Measurements from ENCODE around the gene APOL4.
A peak's percentile ranks its signal among the peaks of the same experiment; 100 is the strongest.
"Not testable (repeated sequence)": the region's sequence is repeated elsewhere in the genome, so short reads cannot be mapped to it uniquely, and the experiment has no call there.

Gene APOL4

GRCh38 chr22:36231051-36231450 is 29.4 kb upstream of the APOL4 start:
- not testable (repeated sequence) for DNase-seq (ENCODE audit: low spot score)

DNA sequence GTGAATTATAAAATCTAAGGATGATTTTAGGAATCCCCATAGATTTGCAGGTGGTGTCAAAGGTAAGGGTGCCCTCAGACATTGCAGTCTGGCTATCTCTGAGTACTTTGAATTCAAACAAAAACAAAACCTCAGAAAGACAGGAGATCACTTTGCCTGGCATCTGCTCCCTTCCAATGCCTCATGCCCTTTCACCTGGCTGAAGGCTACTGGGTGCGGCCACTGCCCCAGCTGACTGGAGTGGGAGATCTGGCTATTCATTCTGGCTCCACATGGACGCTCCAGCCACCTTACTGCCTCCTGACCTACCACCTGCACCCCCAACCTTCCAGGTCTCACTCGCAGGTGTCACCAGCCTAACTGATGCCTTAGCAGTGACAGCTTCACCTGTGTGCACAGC is 28.0 kb upstream of the APOL4 start:
- not testable (repeated sequence) for DNase-seq (ENCODE audit: low spot score)

- no peak for DNase-seq (ENCODE audit: low spot score)
Measured at GRCh38 chr22:36228944-36229343, 27.3 kb upstream of the APOL4 start.

GRCh38 chr22:36228369-36228768 is 26.8 kb upstream of the APOL4 start:
- DNase-seq (ENCODE audit: low spot score), result not testable (repeated sequence)

DNA sequence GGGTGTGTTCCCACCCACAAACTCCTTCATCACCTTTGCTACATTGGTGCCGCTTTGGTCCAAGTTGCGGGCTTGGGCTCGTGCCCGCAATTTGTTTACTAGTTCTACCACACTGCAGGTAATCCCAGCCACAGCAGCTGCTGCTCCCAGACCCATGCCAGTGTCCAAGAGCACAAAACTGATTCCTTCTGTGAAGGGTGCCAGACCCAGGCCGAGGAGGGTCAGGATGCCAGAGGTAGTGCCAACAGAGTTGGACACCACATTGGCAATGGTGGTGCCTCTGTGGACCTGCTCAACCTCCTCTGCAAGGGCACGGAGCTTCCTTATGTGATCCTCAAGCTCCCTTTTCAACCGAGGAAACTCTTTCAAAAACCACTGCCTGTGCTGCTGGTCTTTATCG is 26.2 kb upstream of the APOL4 start:
- no peak for DNase-seq (ENCODE audit: low spot score)

- no peak for DNase-seq (ENCODE audit: low spot score)
Measured at GRCh38 chr22:36227396-36227795, 25.8 kb upstream of the APOL4 start.

DNA sequence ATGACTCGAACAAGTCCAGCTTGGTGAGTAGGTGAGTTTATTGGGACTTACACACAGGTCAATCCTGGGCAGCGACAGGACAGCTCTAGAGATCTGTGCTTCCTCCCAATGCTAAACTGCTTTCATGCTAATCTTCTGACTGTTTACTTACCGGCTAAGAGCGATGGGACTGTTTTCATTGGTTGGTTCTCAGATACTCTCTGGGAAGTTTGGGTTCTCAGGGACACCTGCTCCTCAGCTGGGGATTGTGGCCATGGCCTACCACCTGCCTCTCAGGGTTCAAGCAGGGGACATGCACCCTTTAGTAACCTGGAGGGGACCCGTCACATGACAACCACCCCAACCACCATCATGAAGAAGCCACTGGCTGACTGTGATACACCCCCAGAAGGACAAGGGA is 24.6 kb upstream of the APOL4 start:
- no peak for DNase-seq (ENCODE audit: low spot score)

DNA sequence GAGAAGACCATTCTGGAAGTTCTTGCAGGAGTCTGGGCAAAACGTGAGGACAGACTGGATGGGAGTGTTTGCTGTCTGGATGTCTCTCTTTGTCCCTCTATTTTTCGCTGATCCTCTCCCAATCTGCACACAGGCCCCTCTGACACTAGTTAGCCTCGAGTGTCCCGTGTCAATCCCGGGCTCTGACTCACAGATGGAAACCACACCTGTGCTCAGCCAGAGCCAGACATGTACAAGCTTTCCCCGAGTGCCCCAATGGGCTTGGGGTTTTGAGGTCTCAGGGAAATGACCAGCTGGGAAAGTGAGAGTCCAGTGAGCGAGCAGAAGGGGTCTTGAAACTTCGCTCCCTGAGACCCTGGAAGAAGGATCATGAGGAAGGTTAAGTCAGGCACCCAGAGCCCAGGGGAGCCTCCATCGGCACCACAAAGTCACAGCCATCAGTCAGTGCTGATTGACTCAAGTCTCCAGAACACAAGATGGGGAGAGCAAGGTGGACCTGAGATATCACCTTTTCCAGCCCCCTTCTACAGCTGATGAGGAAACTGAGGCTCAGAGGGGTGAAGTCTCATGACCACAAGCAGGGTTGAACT is 23.8 kb upstream of the APOL4 start:
- no peak for DNase-seq (ENCODE audit: low spot score)

DNA sequence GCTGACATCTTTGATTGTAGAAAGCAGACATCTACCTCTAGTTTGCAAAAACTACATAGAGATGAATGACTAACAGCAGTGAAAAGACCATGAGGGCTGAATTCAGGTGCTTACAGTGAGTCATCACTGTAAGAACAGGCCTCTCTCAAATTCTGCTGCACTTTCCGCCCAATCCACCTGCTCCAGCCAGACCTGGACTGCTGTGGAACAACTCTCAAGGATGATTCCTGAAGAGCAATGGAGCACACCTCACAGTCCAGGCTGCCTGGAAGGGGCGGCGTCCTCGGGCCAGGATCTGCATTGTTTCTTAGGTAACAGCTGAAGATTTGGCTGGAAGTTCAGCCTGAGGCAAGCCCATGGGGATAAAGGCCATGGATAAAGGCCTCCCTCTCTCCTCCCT is 22.6 kb upstream of the APOL4 start:
- no peak for DNase-seq (ENCODE audit: low spot score)

GRCh38 chr22:36223504-36223903 is 21.9 kb upstream of the APOL4 start:
- DNase-seq (ENCODE audit: low spot score), result no peak

GRCh38 chr22:36222887-36223450 is 21.4 kb upstream of the APOL4 start:
- no peak for DNase-seq (ENCODE audit: low spot score)

GRCh38 chr22:36221799-36222751 is 20.5 kb upstream of the APOL4 start:
- peak; percentile 74 for DNase-seq (ENCODE audit: low spot score)

GRCh38 chr22:36220451-36220921 is 18.9 kb upstream of the APOL4 start:
- no peak for DNase-seq (ENCODE audit: low spot score)

- no peak for DNase-seq (ENCODE audit: low spot score)
Measured at GRCh38 chr22:36218648-36219193, 17.1 kb upstream of the APOL4 start.

DNA sequence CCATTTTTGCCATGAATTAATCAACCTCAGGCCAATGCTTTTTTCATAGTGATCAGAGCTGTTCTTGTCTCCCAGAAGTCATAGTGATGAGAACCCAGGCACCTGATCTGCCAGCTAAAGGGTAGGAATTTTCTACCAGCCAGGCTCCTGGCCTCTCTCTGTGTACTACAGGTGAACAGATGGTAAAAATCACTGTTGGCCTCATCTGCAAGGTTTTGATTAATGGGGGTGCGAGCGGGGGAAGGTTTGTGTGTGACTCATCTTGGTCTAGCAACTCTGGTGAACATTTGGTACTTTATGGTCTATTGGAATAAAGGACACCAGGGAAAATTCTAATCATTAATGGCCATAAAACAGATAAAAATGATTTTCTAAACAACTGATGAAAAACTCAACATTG is 14.4 kb upstream of the APOL4 start:
- no peak for DNase-seq (ENCODE audit: low spot score)

- DNase-seq (ENCODE audit: low spot score), result no peak
Measured at GRCh38 chr22:36213586-36213985, 12.0 kb upstream of the APOL4 start.

DNA sequence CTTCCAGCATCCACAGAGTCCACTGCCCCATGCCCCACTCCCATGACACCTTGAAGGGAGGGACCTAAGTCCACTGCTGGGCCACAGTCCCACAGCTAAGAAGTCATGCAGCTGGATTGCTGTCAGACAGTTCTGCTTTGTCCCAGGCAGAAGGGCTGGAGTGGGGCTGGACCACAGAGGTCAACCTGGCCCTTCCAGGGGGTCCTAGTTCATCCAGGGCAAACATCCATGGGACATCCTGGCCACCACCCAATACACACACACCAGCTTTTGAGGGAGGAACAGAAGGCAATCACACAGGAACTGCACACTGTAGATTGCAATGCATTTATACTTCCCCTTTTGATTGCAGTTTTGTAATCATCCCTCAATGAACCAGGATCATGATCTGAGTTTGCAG is 11.3 kb upstream of the APOL4 start:
- DNase-seq (ENCODE audit: low spot score), result peak; percentile 32

- peak; percentile 28 for DNase-seq (ENCODE audit: low spot score)
Measured at GRCh38 chr22:36211237-36211861, 9.7 kb upstream of the APOL4 start.

DNA sequence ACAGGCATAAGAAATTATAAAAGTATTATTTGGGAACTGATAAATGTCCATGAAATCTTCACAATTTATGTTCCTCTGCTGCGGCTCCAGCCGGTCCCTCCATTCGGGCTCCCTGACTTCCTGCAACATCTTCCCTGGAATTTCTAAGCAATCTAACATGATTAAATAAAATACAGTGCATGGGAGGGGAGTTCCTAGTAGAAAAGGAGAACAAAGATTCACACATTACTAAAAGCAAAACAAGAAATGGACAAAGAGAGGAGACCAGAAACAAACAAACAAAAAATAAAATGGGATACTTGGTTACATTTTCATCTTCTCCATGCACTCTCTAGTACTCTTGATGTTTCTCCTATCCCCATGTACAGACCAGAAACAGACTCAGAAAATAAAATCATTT is 8.6 kb upstream of the APOL4 start:
- no peak for DNase-seq (ENCODE audit: low spot score)

- not testable (repeated sequence) for DNase-seq (ENCODE audit: low spot score)
Measured at GRCh38 chr22:36209488-36209908, 7.9 kb upstream of the APOL4 start.

- DNase-seq (ENCODE audit: low spot score), result no peak
Measured at GRCh38 chr22:36208914-36209313, 7.3 kb upstream of the APOL4 start.

DNA sequence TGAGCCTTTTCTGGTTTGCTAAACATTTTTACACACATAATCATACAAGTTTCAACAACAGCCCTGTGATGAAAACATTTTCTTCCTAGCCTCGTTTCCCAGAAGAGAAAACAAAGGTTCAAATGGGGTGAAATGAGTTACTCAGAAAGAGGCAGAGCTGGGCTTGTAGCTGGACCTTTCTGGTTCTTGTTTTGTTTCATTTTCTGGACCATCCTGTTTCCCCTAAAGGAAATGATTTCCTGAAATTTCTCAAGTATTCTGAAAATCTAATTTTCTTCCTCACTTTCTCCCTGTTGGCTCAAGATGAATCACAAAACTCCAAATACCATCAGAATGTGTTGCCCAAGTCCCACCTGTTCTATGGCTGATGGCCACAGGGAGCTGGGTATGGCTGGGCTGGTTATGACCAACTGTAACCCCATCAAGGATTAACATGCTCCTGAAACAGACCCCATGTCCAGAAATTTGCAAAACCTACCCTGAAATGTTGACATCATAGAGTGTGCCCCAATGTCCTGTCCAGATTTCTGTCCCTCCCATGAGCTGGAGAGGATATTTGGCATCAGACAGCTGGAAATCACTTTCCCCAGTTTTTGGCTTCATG is 6.7 kb upstream of the APOL4 start:
- DNase-seq (ENCODE audit: low spot score), result no peak

All from ecto neural progenitor cell (in vitro differentiated cells).